Neuron (in vitro differentiated cells): ENCODE results near the gene ING2.

Experiments
- H2AFZ ChIP-seq: one replicate; pipeline ENCODE4 v1.6.1; 2013; ENCODE audit warnings: low read depth, mild to moderate bottlenecking, inconsistent platforms, low read length, moderate library complexity
- H3K27me3 ChIP-seq: one replicate; pipeline ENCODE4 v1.6.1; 2013; ENCODE audit warnings: low read length; ENCODE audit not compliant: insufficient read depth
- H3K36me3 ChIP-seq: one replicate; pipeline ENCODE4 v1.6.1; 2013; ENCODE audit warnings: low read length; ENCODE audit not compliant: insufficient read depth
- H3K4me1 ChIP-seq: one replicate; pipeline ENCODE4 v1.6.1; 2013; ENCODE audit warnings: low read length; ENCODE audit not compliant: insufficient read depth
- H3K4me3 ChIP-seq: 2 replicates; pipeline ENCODE4 v1.5.1; 2013; ENCODE audit warnings: mild to moderate bottlenecking, low read length, moderate library complexity
- H3K9me3 ChIP-seq: one replicate; pipeline ENCODE4 v1.6.1; 2013; ENCODE audit warnings: low read length

The ING2 gene

GRCh38 chr4:183506389-183506735, 1.5 kb downstream of the ING2 start:
- Histone ChIP-seq H3K4me3 (peak overlapping the region; percentile 95), H3K9me3 (no peaks in the 10 kb centered on the region)

DNA sequence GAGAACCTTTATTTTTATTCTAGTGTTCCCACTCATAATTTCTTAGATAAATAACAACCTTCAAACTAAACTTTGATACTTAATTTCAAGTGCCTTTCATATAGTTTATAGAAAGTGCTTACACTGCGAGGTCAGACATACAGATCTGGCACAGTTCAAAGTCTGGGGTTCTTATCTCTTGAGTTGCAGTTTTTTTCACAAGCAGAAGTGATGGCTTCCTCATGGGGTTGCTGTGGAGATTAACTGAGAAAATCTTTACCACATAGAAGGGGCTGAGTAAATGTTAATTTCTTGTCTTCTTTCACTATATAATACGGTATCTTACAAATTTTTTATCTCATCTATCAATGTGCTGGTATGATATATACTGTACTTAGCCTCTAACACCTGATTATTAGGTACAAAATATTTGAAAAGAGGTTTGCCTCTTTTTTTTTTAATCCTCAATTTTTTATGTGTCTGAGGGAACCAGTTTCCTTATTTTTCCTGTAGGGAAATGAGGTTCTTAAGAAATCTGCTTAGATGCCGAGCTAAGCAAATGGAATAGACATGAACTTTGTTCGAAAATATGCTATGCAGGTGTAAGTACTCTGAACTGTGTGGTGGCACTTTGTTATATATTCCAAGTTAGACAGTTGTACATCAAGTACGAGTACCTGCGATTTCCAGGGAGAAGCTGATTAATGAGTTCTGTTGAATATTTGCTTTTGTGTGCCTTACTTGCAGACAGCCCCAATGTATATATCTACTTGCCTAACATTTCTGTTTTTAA, 3.3 kb downstream of the ING2 start:
- Histone ChIP-seq H3K27me3 (no peaks in the 10 kb centered on the region), H3K4me3 (no peak overlapping the region), H3K9me3 (no peaks in the 10 kb centered on the region), H3K36me3 (peaks cover 23% of the 10 kb centered on the region), H2AFZ (no peak overlapping the region), H3K4me1 (peaks cover 11% of the 10 kb centered on the region)

More at GRCh38 chr4:183506389-183506735, 1.5 kb downstream of the ING2 start:
- H3K4me1 ChIP-seq = peaks cover 21% of the 10 kb centered on the region
- H3K27me3 ChIP-seq = no peaks in the 10 kb centered on the region
- H2AFZ ChIP-seq = peak overlapping the region; percentile 98
- peaks cover 13% of the 10 kb centered on the region for H3K36me3 ChIP-seq

- Histone ChIP-seq H3K9me3 (no peaks in the 10 kb centered on the region), H3K4me3 (no peak overlapping the region), H3K4me1 (peaks cover 6% of the 10 kb centered on the region), H3K36me3 (peaks cover 23% of the 10 kb centered on the region), H3K27me3 (no peaks in the 10 kb centered on the region), H2AFZ (no peak overlapping the region)
Observed at GRCh38 chr4:183508697-183509335, 4.0 kb downstream of the ING2 start.

DNA sequence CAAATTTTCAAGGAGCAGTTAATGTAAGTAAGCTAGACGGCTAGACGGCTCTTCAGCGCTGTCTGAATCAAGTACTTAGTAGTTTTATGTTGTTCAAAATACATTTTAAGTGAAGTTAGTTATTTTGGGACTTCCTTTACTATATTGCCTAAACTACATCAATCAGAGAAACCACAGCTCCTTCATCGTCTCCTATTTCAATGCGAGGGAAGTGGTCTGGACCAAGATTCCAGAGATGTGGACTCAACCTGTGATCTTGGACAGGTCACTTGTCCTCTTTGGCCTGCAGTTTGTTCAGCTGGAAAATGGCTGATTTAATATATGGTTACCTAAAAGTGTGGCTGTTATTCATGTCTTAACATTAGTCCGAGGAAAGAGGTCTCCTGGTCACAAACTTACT, 10.6 kb downstream of the ING2 start:
- Histone ChIP-seq H3K4me3 (no peak overlapping the region), H3K9me3 (no peaks in the 10 kb centered on the region), H3K27me3 (no peaks in the 10 kb centered on the region), H3K36me3 (peaks cover 19% of the 10 kb centered on the region), H2AFZ (no peak overlapping the region), H3K4me1 (no peaks in the 10 kb centered on the region)

DNA sequence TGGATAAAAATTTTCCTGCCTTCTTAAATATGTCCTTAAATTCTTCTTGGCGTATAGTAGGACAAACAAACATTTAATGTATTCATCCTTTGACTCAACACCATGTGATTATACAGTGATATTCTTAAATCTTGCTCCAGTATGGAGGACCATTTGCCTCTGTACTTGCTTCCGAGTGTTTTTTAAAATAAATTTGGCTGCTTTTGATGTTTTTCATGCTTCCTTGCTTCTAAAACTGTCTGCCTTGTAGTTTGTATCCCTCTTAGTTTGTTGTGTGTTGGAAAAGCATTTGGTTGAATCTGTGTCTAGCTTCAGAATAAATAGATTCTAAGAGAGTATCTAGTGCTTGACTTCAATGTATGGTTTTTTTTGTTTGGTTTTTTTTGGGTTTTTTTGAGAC, 12.3 kb downstream of the ING2 start:
- H3K27me3 ChIP-seq = no peaks in the 10 kb centered on the region
- peaks cover 6% of the 10 kb centered on the region for H3K36me3 ChIP-seq
- H3K4me3 ChIP-seq = no peak overlapping the region
- no peaks in the 10 kb centered on the region for H3K4me1 ChIP-seq
- no peak overlapping the region for H2AFZ ChIP-seq
- H3K9me3 ChIP-seq = no peaks in the 10 kb centered on the region

GRCh38 chr4:183517781-183518180, 12.9 kb downstream of the ING2 start:
- Histone ChIP-seq H3K4me1 (peaks cover 3% of the 10 kb centered on the region), H3K27me3 (no peaks in the 10 kb centered on the region), H3K9me3 (no peaks in the 10 kb centered on the region), H3K36me3 (peaks cover 2% of the 10 kb centered on the region), H3K4me3 (no peak overlapping the region), H2AFZ (no peak overlapping the region)

- Histone ChIP-seq H2AFZ (no peak overlapping the region), H3K36me3 (no peaks in the 10 kb centered on the region), H3K4me3 (no peak overlapping the region), H3K4me1 (peaks cover 7% of the 10 kb centered on the region), H3K27me3 (no peaks in the 10 kb centered on the region), H3K9me3 (no peaks in the 10 kb centered on the region)
Observed at GRCh38 chr4:183522821-183523220, 18.0 kb downstream of the ING2 start.

DNA sequence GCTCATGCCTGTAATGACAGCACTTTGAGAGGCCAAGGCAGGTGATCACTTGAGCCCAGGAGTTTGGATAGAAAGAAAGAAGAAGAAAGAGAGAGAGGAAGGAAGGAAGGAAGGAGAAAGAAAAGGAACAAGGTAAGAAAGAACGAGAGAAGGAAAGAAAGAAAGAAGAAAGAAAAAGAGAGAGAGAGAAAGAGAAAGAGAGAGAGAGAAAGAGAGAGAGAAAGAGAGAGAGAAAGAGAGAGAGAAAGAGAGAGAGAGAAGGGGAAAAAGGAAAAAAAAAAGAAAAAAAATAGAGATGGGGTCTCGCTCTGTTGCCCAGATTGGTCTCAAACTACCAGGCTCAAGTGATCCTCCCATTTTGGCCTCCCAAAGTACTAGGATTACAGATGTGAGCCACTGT, 22.5 kb downstream of the ING2 start:
- Histone ChIP-seq H3K9me3 (no peaks in the 10 kb centered on the region), H3K4me3 (no peak overlapping the region), H2AFZ (no peak overlapping the region), H3K4me1 (peaks cover 7% of the 10 kb centered on the region), H3K27me3 (no peaks in the 10 kb centered on the region), H3K36me3 (no peaks in the 10 kb centered on the region)

DNA sequence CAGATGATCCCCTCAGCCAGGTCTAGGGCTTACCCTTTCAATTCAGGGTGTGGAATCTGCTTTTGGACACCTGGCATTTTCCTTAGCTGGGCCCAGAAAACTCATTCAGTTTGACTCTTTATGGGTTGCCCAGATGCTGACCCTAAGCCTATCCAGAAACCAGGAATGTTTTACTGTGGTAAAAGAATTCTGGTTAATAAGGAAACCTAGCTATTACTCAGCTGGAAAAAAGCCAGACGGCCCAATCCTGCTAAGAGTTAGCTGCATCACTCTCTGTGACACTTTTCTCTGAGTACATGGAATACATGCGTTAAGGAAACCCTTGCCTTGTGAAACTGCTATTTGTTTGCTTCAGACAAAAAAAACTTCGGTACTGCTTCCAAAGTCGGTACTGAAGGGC, 28.0 kb downstream of the ING2 start:
- Histone ChIP-seq H3K36me3 (no peaks in the 10 kb centered on the region), H3K27me3 (no peaks in the 10 kb centered on the region), H2AFZ (no peak overlapping the region)

DNA sequence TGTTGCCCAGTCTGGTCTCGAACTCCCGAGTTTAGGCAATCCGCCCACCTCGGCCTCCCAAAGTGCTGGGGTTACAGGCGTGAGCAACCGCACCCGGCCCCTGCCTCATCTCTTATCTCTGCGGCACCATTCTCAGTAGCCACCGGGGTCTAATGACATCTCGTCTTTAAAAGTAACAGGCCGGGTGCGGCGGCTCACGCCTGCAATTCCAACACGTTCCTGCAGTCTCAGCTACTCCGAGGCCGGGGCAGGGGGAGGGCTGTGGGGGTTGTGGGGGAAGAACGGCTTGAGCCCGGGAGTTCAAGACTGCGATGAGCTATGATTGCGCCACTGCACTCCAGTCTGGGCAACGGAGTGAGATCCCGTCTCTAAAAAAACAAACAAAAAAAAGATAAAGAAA, 28.8 kb downstream of the ING2 start:
- no peak overlapping the region for H3K4me3 ChIP-seq
- no peaks in the 10 kb centered on the region for H3K36me3 ChIP-seq
- H2AFZ ChIP-seq = no peak overlapping the region
- peaks cover 7% of the 10 kb centered on the region for H3K4me1 ChIP-seq
- H3K27me3 ChIP-seq = no peaks in the 10 kb centered on the region
- no peaks in the 10 kb centered on the region for H3K9me3 ChIP-seq

More for the DNA sequence above, 28.0 kb downstream of the ING2 start:
- peaks cover 4% of the 10 kb centered on the region for H3K4me1 ChIP-seq
- H3K4me3 ChIP-seq = no peak overlapping the region
- H3K9me3 ChIP-seq = no peaks in the 10 kb centered on the region

DNA sequence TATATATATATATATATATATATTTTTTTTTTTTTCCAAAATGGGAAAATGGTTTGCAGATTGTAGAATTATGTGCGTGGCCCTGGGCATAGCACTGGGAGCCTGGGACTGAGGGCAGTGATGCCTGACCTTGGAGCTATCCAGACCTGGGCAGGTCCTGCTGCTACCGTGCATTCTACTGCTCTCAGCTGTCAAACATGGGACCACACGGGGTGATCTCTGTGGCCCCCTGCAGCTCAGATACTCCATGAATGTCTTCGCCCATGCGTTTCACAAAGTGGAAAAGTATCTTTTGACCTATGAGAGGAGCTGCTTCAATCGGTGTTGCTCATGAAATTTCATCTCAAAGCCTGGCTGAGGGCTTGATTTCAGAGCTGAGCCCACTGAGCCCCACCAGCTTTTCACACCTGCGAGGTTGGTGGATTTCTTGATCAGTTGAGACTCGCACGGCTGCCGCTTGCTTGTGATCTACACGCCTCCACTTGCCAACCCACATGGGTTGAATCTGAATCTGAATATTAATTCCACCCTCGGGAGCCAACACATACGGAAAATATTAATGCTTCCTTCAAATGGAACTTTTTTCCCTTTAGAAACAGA, 35.7 kb downstream of the ING2 start:
- H3K9me3 ChIP-seq = no peaks in the 10 kb centered on the region
- no peak overlapping the region for H2AFZ ChIP-seq
- no peaks in the 10 kb centered on the region for H3K36me3 ChIP-seq
- H3K27me3 ChIP-seq = no peaks in the 10 kb centered on the region
- H3K4me1 ChIP-seq = peaks cover 27% of the 10 kb centered on the region
- no peak overlapping the region for H3K4me3 ChIP-seq

GRCh38 chr4:183541010-183541751, 36.3 kb downstream of the ING2 start:
- H3K4me3 ChIP-seq = no peak overlapping the region
- H3K36me3 ChIP-seq = no peaks in the 10 kb centered on the region
- H3K4me1 ChIP-seq = peaks cover 27% of the 10 kb centered on the region
- H2AFZ ChIP-seq = peak overlapping the region; percentile 1
- H3K9me3 ChIP-seq = no peaks in the 10 kb centered on the region
- H3K27me3 ChIP-seq = no peaks in the 10 kb centered on the region

DNA sequence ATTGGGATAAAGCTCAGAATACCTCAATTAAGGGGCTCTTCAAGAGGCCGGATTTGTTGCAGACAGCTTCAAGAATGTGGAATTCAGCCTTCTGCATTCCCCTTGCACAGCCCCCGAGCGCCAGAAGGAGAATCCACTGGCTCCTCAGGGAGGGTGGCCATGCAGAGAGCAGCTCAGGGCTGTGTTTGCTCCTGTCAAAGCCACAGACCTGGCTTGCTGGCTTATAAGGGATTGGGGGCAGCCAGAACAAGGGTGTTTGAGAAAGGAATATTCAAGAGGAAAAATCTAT, 36.8 kb downstream of the ING2 start:
- no peaks in the 10 kb centered on the region for H3K36me3 ChIP-seq
- H3K4me3 ChIP-seq = no peak overlapping the region
- peak overlapping the region; percentile 1 for H2AFZ ChIP-seq
- H3K9me3 ChIP-seq = no peaks in the 10 kb centered on the region
- peaks cover 28% of the 10 kb centered on the region for H3K4me1 ChIP-seq
- H3K27me3 ChIP-seq = no peaks in the 10 kb centered on the region
